Upper lobe of left lung (tissue), 6 donors: ENCODE data around the gene ATG10. TPM values are rescaled to one million over a fixed set of nuclear protein-coding genes. Genes with fewer than 3 reads are reported as not detected.

ENCODE experiments used
- ATAC-seq, 2 donors: fragments of 200-7000 bp; cut with Tn5 transposase; one replicate each; pipeline ENCODE4 v1.9.1; 2022; ENCODE audit warnings: mild to moderate bottlenecking in 2 of 2, moderate library complexity in 2 of 2; ENCODE audit not compliant: low FRiP score in 2 of 2
- DNase-seq, 2 donors: peaks; one replicate each; pipeline ENCODE4 v3.0.0-alpha.2; 2019 to 2020
- H3K27ac ChIP-seq, 4 donors: fragments of 200-600 bp; sonication (generic); one replicate each; pipeline ENCODE4 v1.5.1; 2016 to 2019
- H3K27me3 ChIP-seq, 4 donors: fragments of 200-600 bp; sonication (generic); one replicate each; pipeline ENCODE4 v1.5.1; 2017 to 2019
- H3K36me3 ChIP-seq, 4 donors: fragments of 200-600 bp; sonication (generic); one replicate each; pipeline ENCODE4 v1.5.1; 2016 to 2019
- H3K4me1 ChIP-seq, 4 donors: fragments of 200-600 bp; sonication (generic); one replicate each; pipeline ENCODE4 v1.5.1; 2018 to 2019
- H3K4me3 ChIP-seq, 4 donors: fragments of 200-600 bp; sonication (generic); one replicate each; pipeline ENCODE4 v1.5.1; 2017 to 2019; ENCODE audit warnings: mild to moderate bottlenecking in 2 of 4, moderate library complexity in 1 of 4
- H3K9me3 ChIP-seq, 4 donors: fragments of 200-600 bp; sonication (generic); one replicate each; pipeline ENCODE4 v1.5.1; 2018 to 2019
- EP300 ChIP-seq, 4 donors: sonication (generic); formaldehyde crosslinking; IDR thresholded peaks; one replicate each; pipeline ENCODE4 v1.5.1; 2017; ENCODE audit warnings: antibody characterized with exemption in 4 of 4, control low read depth in 2 of 4
- POLR2A ChIP-seq, 4 donors: fragments of 450-650 bp; IDR thresholded peaks; one replicate each; pipeline ENCODE4 v1.5.1; 2016 to 2017; ENCODE audit warnings: antibody characterized with exemption in 4 of 4, mild to moderate bottlenecking in 2 of 4
- POLR2AphosphoS5 ChIP-seq, 2 donors: sonication (generic); formaldehyde crosslinking; IDR thresholded peaks; one replicate each; pipeline ENCODE4 v1.5.1; 2017; ENCODE audit warnings: antibody characterized with exemption in 2 of 2
- WGBS, 2 donors: methylation state at CpG; one replicate each; pipeline ENCODE4 v1.1.5; 2017 to 2018; 5-methylcytosine and 5-hydroxymethylcytosine counted together
- total RNA-seq, 6 donors: library from RNA; depleted of rRNA in 4 of 6; stranded (reverse); fragments of >200 nt in 4 of 6; gene quantifications; one replicate each; pipeline versions ENCODE4 v1.1.0 to v1.2.1, GENCODE V29; 2016 to 2021
- TF ChIP-seq, protein P1 (sequence below), 6 experiments: fragments of 450-650 bp in 4 of 6; fragments of 200-600 bp in 2 of 6; sonication (generic) in 2 of 6; IDR thresholded peaks; one replicate each; pipeline ENCODE4 v1.5.1; 2016 to 2019; ENCODE audit warnings: antibody characterized with exemption in 6 of 6
- donor health status: DM: no; HTN: no; CAD: no; lungs with moderate emphysema.
- donor health status: DM: no; HTN: yes; CAD: no; lungs with severe emphysema.

ATG10 gene
- total RNA-seq, 6 donors from 2014 or later, result 1.00 to 9.4 (median 7.0) TPM

DNA sequence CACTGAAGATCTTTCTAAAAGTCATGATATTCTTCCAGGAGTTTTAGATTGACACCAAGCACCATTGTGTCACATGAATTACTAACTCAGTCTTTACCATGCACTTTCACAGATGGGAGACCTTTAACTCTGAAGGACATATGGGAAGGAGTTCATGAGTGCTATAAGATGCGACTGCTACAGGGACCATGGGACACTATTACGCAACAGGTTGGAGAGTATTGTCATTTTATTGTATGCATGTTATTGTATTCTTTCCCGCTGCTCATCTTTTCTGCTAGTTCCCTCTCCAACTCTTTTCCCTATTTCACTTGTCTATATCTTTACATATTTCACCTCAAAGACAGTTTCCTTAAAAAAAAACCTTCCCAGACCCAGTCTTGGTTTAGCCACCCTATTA is 206.6 kb downstream of the ATG10 start:
- Histone ChIP-seq H3K9me3 (no peaks in the 10 kb centered on the region), H3K36me3 (no peaks in the 10 kb centered on the region), H3K27ac (no peak overlapping the region), H3K4me3 (no peak overlapping the region), H3K27me3 (no peaks in the 10 kb centered on the region), H3K4me1 (peaks cover 0 to 5% (median 2%) of the 10 kb centered on the region in 4 donors)
- ATAC-seq (no peak), DNase-seq (no peak)
- TF ChIP-seq POLR2AphosphoS5 (IDR thresholded peaks at IDR 0.05) (no peak), POLR2A (IDR thresholded peaks at IDR 0.05) (no peak), EP300 (IDR thresholded peaks at IDR 0.05) (no peak)
- TF ChIP-seq, protein P1, sequence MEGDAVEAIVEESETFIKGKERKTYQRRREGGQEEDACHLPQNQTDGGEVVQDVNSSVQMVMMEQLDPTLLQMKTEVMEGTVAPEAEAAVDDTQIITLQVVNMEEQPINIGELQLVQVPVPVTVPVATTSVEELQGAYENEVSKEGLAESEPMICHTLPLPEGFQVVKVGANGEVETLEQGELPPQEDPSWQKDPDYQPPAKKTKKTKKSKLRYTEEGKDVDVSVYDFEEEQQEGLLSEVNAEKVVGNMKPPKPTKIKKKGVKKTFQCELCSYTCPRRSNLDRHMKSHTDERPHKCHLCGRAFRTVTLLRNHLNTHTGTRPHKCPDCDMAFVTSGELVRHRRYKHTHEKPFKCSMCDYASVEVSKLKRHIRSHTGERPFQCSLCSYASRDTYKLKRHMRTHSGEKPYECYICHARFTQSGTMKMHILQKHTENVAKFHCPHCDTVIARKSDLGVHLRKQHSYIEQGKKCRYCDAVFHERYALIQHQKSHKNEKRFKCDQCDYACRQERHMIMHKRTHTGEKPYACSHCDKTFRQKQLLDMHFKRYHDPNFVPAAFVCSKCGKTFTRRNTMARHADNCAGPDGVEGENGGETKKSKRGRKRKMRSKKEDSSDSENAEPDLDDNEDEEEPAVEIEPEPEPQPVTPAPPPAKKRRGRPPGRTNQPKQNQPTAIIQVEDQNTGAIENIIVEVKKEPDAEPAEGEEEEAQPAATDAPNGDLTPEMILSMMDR (IDR thresholded peaks at IDR 0.05), result no peak
- WGBS, 2 donors, result 96 to 97% methylated on average over 3 of the region's 3 CpGs

DNA sequence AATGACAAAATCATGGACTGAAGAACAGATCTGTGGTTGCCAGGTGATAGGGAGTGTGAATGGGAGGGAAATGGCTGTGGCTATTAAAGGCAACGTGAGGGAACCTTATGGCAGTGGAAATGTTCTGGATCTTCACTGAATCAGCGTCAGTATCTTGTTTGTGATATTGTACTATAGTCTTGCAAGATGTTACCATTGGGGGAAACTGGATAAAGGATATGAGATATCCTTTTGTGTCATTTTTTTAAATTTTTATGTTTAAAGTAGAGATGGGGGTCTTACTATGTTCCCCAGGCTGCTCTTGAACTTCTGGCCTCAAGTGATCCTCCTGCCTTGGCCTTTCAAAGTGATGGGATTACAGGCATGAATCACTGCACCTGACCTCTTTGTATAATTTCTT is 210.8 kb downstream of the ATG10 start:
- Histone ChIP-seq H3K4me3 (no peak overlapping the region), H3K4me1 (no peaks in the 10 kb centered on the region), H3K27ac (no peak overlapping the region), H3K27me3 (no peaks in the 10 kb centered on the region), H3K9me3 (no peaks in the 10 kb centered on the region), H3K36me3 (no peaks in the 10 kb centered on the region)
- DNase-seq (no peak), ATAC-seq (no peak)
- TF ChIP-seq EP300 (IDR thresholded peaks at IDR 0.05), result no peak
- TF ChIP-seq POLR2AphosphoS5 (IDR thresholded peaks at IDR 0.05), result no peak
- TF ChIP-seq, protein P1 (IDR thresholded peaks at IDR 0.05), result no peak
- TF ChIP-seq POLR2A (IDR thresholded peaks at IDR 0.05), result no peak
- 94 to 96% methylated on average over 2 of the region's 2 CpGs for WGBS, 2 donors

DNA sequence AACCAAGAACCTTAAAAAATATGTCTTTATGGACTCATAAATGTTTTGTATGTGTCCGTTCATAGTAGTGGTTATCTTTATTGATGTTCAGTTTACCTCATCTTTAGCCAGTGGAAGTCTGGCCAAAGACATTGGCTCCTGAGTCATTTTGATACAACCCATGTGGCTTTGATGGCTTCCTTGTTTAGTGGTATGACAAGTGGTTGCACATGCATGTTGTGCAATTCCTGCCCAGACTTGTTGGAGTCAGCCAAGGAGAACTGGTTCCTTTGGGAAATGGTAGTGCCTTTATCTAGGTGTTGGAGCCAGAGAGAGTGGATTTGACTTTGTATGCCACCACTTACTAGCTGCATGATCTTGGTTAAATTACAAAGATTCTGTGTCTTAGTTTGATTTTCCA is 212.0 kb downstream of the ATG10 start:
- H3K9me3 ChIP-seq, result no peaks in the 10 kb centered on the region
- H3K27ac ChIP-seq, result no peak overlapping the region
- no peaks in the 10 kb centered on the region for H3K36me3 ChIP-seq
- DNase-seq, result peak in 1 of 2 donors; percentile 61
- ATAC-seq, result peak in 1 of 2 donors; percentile 50
- 71 to 85% methylated on average over 1 of the region's 1 CpG for WGBS, 2 donors
- no peaks in the 10 kb centered on the region for H3K27me3 ChIP-seq
- no peak overlapping the region for H3K4me3 ChIP-seq
- TF ChIP-seq, protein P1 (IDR thresholded peaks at IDR 0.05), result no peak
- no peak for TF ChIP-seq POLR2A (IDR thresholded peaks at IDR 0.05)
- no peak for TF ChIP-seq EP300 (IDR thresholded peaks at IDR 0.05)
- no peak for TF ChIP-seq POLR2AphosphoS5 (IDR thresholded peaks at IDR 0.05)
- H3K4me1 ChIP-seq, result no peaks in the 10 kb centered on the region

DNA sequence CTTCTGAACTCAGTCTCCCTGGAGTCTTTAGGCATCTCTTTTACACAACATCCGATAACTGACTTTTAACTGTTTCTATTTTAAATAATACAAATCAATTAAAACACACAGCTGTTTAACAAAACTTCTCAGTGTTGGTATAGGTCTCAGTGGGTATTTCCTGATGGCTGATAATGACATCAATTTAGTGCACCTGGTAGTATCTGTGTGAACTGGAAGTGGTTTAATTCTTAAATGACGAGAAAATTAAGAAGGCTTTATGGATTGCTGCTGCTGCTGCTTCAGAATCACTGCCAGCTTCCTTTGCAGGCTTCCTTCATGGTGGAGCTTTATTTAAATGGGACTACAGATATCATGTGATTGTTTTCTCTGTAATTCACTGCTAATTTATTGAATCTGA is 214.0 kb downstream of the ATG10 start:
- DNase-seq, result no peak
- WGBS, 2 donors, result 84 to 86% methylated on average over 2 of the region's 2 CpGs
- ATAC-seq, result no peak
- no peaks in the 10 kb centered on the region for H3K4me1 ChIP-seq
- no peaks in the 10 kb centered on the region for H3K36me3 ChIP-seq
- H3K27ac ChIP-seq, result no peak overlapping the region
- TF ChIP-seq POLR2A (IDR thresholded peaks at IDR 0.05) (no peak), POLR2AphosphoS5 (IDR thresholded peaks at IDR 0.05) (no peak), EP300 (IDR thresholded peaks at IDR 0.05) (no peak)
- TF ChIP-seq, protein P1 (IDR thresholded peaks at IDR 0.05), result no peak
- no peaks in the 10 kb centered on the region for H3K27me3 ChIP-seq
- H3K9me3 ChIP-seq, result no peaks in the 10 kb centered on the region
- H3K4me3 ChIP-seq, result no peak overlapping the region

DNA sequence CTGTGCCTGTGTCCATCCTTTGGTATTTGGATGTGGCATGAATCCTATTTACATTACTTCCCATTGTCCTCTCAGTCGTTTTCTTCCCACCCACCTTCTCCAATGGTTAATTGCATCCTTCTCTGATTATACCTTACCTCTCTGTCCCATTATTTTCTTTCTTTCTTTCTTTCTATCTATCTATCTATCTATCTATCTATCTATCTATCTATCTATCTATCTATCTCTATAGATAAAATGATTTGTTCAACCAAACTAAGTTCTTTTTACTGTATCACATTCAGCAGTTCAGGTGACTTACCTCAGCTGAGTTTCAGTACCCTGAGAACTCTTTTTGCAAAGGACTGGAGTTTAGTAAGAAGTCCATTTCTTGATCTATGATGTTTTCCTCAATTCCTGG is 225.7 kb downstream of the ATG10 start:
- Histone ChIP-seq H3K4me1 (no peaks in the 10 kb centered on the region), H3K27ac (no peak overlapping the region), H3K27me3 (no peaks in the 10 kb centered on the region), H3K36me3 (no peaks in the 10 kb centered on the region), H3K4me3 (no peak overlapping the region), H3K9me3 (no peaks in the 10 kb centered on the region)
- WGBS, 2 donors, result 71 to 79% methylated on average over 1 of the region's 1 CpG
- TF ChIP-seq POLR2A (IDR thresholded peaks at IDR 0.05), result no peak
- TF ChIP-seq, protein P1 (IDR thresholded peaks at IDR 0.05), result no peak
- no peak for TF ChIP-seq POLR2AphosphoS5 (IDR thresholded peaks at IDR 0.05)
- no peak for TF ChIP-seq EP300 (IDR thresholded peaks at IDR 0.05)
- DNase-seq (no peak), ATAC-seq (no peak)
